HepG2 (cell line): ENCODE results near the gene LRRC3C.

Experiments used
- ATF2 ChIP-seq: sonication (generic); formaldehyde crosslinking; IDR thresholded peaks from 2 replicates; pipeline ENCODE4 v1.4.0; 2020; ENCODE audit warnings: missing genetic modification reagents
- CBFB ChIP-seq: sonication (generic); formaldehyde crosslinking; IDR thresholded peaks from 2 replicates; pipeline ENCODE4 v1.4.0; 2020; ENCODE audit warnings: missing genetic modification reagents
- CTCF ChIP-seq: sonication (generic); formaldehyde crosslinking; IDR thresholded peaks from 2 replicates; pipeline ENCODE4 v1.5.0; 2020; ENCODE audit warnings: mild to moderate bottlenecking, missing genetic modification reagents, moderate library complexity
- KDM1A ChIP-seq: IDR thresholded peaks from 2 replicates; pipeline ENCODE4 v1.6.1; 2016; ENCODE audit warnings: missing compliant biosample characterization
- ZNF224 ChIP-seq: sonication (generic); formaldehyde crosslinking; IDR thresholded peaks from 2 replicates; pipeline ENCODE4 v1.5.0; 2020; ENCODE audit warnings: mild to moderate bottlenecking, missing genetic modification reagents
- ZNF777 ChIP-seq: sonication (generic); formaldehyde crosslinking; IDR thresholded peaks from 2 replicates; pipeline ENCODE4 v1.4.0; 2020; ENCODE audit warnings: missing genetic modification reagents
- ZNF792 ChIP-seq: IDR thresholded peaks from 2 replicates; pipeline ENCODE4 v1.6.1; 2016
- TF ChIP-seq, protein P1 (sequence below): IDR thresholded peaks from 2 replicates; pipeline ENCODE4 v1.6.1; 2016; ENCODE audit warnings: low read depth, control low read depth
- TF ChIP-seq, protein P2 (sequence below): sonication (generic); formaldehyde crosslinking; IDR thresholded peaks from 2 replicates; pipeline ENCODE4 v1.5.0; 2020; ENCODE audit warnings: missing genetic modification reagents
- TF ChIP-seq, protein P3 (sequence below): sonication (generic); formaldehyde crosslinking; IDR thresholded peaks from 2 replicates; pipeline ENCODE4 v1.4.0; 2020; ENCODE audit warnings: missing genetic modification reagents; ENCODE audit errors: not compliant biosample characterization
- TF ChIP-seq, protein P4 (sequence below): sonication (generic); formaldehyde crosslinking; IDR thresholded peaks from 2 replicates; pipeline ENCODE4 v1.8.1; 2023; ENCODE audit warnings: mild to moderate bottlenecking, missing genetic modification reagents

GRCh38 chr17:39946551-39947330, 19.2 kb downstream of the LRRC3C start:
- TF ChIP-seq, protein P1, sequence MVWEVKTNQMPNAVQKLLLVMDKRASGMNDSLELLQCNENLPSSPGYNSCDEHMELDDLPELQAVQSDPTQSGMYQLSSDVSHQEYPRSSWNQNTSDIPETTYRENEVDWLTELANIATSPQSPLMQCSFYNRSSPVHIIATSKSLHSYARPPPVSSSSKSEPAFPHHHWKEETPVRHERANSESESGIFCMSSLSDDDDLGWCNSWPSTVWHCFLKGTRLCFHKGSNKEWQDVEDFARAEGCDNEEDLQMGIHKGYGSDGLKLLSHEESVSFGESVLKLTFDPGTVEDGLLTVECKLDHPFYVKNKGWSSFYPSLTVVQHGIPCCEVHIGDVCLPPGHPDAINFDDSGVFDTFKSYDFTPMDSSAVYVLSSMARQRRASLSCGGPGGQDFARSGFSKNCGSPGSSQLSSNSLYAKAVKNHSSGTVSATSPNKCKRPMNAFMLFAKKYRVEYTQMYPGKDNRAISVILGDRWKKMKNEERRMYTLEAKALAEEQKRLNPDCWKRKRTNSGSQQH, result no peak
- no peak for TF ChIP-seq CTCF (CRISPR knock-in tag)
- TF ChIP-seq CBFB (CRISPR knock-in tag), result no peak
- TF ChIP-seq, protein P2, sequence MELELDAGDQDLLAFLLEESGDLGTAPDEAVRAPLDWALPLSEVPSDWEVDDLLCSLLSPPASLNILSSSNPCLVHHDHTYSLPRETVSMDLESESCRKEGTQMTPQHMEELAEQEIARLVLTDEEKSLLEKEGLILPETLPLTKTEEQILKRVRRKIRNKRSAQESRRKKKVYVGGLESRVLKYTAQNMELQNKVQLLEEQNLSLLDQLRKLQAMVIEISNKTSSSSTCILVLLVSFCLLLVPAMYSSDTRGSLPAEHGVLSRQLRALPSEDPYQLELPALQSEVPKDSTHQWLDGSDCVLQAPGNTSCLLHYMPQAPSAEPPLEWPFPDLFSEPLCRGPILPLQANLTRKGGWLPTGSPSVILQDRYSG, result no peak
- TF ChIP-seq ZNF777, result no peak
- no peak for TF ChIP-seq ZNF224
- TF ChIP-seq, protein P3, sequence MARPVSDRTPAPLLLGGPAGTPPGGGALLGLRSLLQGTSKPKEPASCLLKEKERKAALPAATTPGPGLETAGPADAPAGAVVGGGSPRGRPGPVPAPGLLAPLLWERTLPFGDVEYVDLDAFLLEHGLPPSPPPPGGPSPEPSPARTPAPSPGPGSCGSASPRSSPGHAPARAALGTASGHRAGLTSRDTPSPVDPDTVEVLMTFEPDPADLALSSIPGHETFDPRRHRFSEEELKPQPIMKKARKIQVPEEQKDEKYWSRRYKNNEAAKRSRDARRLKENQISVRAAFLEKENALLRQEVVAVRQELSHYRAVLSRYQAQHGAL (CRISPR knock-in tag), result no peak
- no peak for TF ChIP-seq ATF2 (CRISPR knock-in tag)
- TF ChIP-seq, protein P4, sequence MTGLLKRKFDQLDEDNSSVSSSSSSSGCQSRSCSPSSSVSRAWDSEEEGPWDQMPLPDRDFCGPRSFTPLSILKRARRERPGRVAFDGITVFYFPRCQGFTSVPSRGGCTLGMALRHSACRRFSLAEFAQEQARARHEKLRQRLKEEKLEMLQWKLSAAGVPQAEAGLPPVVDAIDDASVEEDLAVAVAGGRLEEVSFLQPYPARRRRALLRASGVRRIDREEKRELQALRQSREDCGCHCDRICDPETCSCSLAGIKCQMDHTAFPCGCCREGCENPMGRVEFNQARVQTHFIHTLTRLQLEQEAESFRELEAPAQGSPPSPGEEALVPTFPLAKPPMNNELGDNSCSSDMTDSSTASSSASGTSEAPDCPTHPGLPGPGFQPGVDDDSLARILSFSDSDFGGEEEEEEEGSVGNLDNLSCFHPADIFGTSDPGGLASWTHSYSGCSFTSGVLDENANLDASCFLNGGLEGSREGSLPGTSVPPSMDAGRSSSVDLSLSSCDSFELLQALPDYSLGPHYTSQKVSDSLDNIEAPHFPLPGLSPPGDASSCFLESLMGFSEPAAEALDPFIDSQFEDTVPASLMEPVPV, result no peak
- no peak for TF ChIP-seq ZNF792 (CRISPR knock-in tag)
- no peak for TF ChIP-seq KDM1A (CRISPR knock-in tag)
